HEK293 (cell line): Measurements from ENCODE around the gene CACNB2.

Experiments
- ZNF211 ChIP-seq: fragments of 450-650 bp; formaldehyde crosslinking; IDR thresholded peaks from 2 replicates; pipeline ENCODE4 v1.5.1; 2016; ENCODE audit warnings: low read depth, missing biosample characterization, missing genetic modification characterization
- ZNF274 ChIP-seq, 2 experiments: fragments of 200-500 bp in 1 of 2; fragments of 450-650 bp in 1 of 2; sonication (Bioruptor generic) in 1 of 2; formaldehyde crosslinking in 1 of 2; IDR thresholded peaks; 2 replicates each; pipeline versions ENCODE4 v1.5.1 to v1.6.1; 2014 to 2016; ENCODE audit warnings: borderline replicate concordance in 1 of 2, inconsistent platforms in 1 of 2, low read length in 1 of 2, missing biosample characterization in 1 of 2, missing genetic modification characterization in 1 of 2

DNA sequence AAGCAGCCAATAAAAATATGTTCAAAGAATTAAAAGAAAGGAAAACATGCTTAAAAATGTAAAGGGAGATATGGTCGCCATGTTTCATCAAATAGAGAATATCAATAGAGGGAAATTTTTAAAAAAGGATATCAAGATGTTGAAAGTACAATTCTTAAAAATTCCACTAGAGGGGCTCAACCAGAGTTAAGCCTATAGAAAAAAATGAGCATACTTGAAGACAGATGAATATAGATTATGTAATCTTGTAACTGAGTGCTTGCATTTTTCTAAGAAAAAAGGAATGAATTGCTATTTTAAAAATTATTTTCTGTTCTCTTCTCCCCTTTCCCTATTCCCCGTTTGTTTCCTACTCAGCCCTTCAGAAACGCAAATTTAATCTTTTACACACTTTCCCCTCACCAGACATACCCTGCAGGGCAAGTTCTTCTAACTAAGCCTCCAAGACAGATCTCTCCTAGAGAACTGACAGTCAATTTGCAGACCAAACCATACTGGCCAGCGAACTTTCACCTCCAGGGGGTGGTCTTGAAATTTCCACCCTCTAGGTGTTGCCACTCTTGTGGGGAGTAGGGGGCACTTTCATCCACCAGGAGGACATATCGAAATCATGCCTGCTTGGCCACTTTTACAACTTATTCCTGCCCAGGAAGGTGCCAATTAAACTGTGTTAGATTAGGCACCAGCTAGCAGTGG lies 443.5 kb downstream of the CACNB2 start:
- TF ChIP-seq ZNF211 (tag by site-specific recombination) (no peak), ZNF274 (IDR thresholded peaks at IDR 0.05; ENCODE audit: low read length) (no peak), ZNF274 (tag by site-specific recombination; IDR thresholded peaks at IDR 0.05; ENCODE audit: borderline replicate concordance) (no peak)
